GM23338 (cell line): ENCODE results near the gene KRTAP4-4. TPM values are rescaled to one million over a fixed set of nuclear protein-coding genes. Genes with fewer than 3 reads are reported as not detected.
"Not testable (repeated sequence)": the region's sequence is repeated elsewhere in the genome, so short reads cannot be mapped to it uniquely, and the experiment has no call there.

Source experiments
- ATAC-seq: fragments of 200-7000 bp; cut with Tn5 transposase; 3 replicates; pipeline ENCODE4 v1.9.1; 2020
- DNase-seq: peaks from one replicate; pipeline ENCODE4 v3.0.0-alpha.2; 2015; ENCODE audit warnings: low spot score
- H2AFZ ChIP-seq: fragments of 200-600 bp; sonication (generic); 2 replicates; pipeline ENCODE4 v1.8.0; 2016; ENCODE audit warnings: antibody characterized with exemption, mild to moderate bottlenecking, moderate library complexity
- H3F3A ChIP-seq: fragments of 200-600 bp; sonication (generic); replicated peaks from 2 replicates; pipeline ENCODE4 v1.8.0; 2017; ENCODE audit warnings: antibody characterized with exemption, mixed run types, low read depth
- H3K27ac ChIP-seq: fragments of 200-600 bp; sonication (generic); 2 replicates; pipeline ENCODE4 v1.6.1; 2016; ENCODE audit warnings: low read depth
- H3K27me3 ChIP-seq: fragments of 200-600 bp; sonication (generic); 2 replicates; pipeline ENCODE4 v1.8.0; 2016; ENCODE audit warnings: mild to moderate bottlenecking, mixed run types, moderate library complexity; ENCODE audit not compliant: insufficient read depth
- H3K36me3 ChIP-seq: fragments of 200-600 bp; sonication (generic); 2 replicates; pipeline ENCODE4 v1.8.0; 2016; ENCODE audit warnings: mild to moderate bottlenecking; ENCODE audit not compliant: insufficient read depth
- H3K4me1 ChIP-seq: fragments of 200-600 bp; sonication (generic); 2 replicates; pipeline ENCODE4 v1.8.0; 2016; ENCODE audit warnings: mild to moderate bottlenecking, moderate library complexity; ENCODE audit not compliant: insufficient read depth
- H3K4me2 ChIP-seq: fragments of 200-600 bp; sonication (generic); 2 replicates; pipeline ENCODE4 v1.7.1; 2017; ENCODE audit warnings: mixed run types
- H3K4me3 ChIP-seq: fragments of 200-600 bp; sonication (generic); 2 replicates; pipeline ENCODE4 v1.6.1; 2016; ENCODE audit warnings: mixed run types
- H3K79me2 ChIP-seq: fragments of 200-600 bp; sonication (generic); replicated peaks from 2 replicates; pipeline ENCODE4 v1.8.0; 2017; ENCODE audit warnings: mild to moderate bottlenecking; ENCODE audit not compliant: insufficient read depth
- H3K9me2 ChIP-seq: fragments of 200-600 bp; sonication (generic); 2 replicates; pipeline ENCODE4 v1.8.0; 2017; ENCODE audit not compliant: insufficient read depth
- H4K20me1 ChIP-seq: fragments of 200-600 bp; sonication (generic); replicated peaks from 2 replicates; pipeline ENCODE4 v1.8.0; 2017; ENCODE audit warnings: mild to moderate bottlenecking; ENCODE audit not compliant: insufficient read depth
- H3K27ac Mint-ChIP-seq: 2 replicates; pipeline ENCODE4 v1.8.0; 2020; ENCODE audit warnings: inconsistent platforms, mild to moderate bottlenecking, moderate library complexity, mixed read lengths
- H3K27me3 Mint-ChIP-seq: 3 replicates; pipeline ENCODE4 v1.8.0; 2022; ENCODE audit warnings: low read depth, mild to moderate bottlenecking, moderate library complexity, mixed read lengths, inconsistent platforms; ENCODE audit not compliant: insufficient read depth, poor library complexity
- H3K36me3 Mint-ChIP-seq: 3 replicates; pipeline ENCODE4 v1.8.0; 2021; ENCODE audit warnings: low read depth, mild to moderate bottlenecking, inconsistent platforms, moderate library complexity, mixed read lengths
- H3K4me1 Mint-ChIP-seq: 3 replicates; pipeline ENCODE4 v1.8.0; 2020; ENCODE audit warnings: mild to moderate bottlenecking, inconsistent platforms, mixed read lengths
- H3K4me3 Mint-ChIP-seq: 3 replicates; pipeline ENCODE4 v1.8.0; 2021; ENCODE audit warnings: moderate library complexity, mild to moderate bottlenecking, inconsistent platforms, mixed read lengths
- H3K9me3 Mint-ChIP-seq: 3 replicates; pipeline ENCODE4 v1.8.0; 2020; ENCODE audit warnings: moderate library complexity, mild to moderate bottlenecking, inconsistent platforms, mixed read lengths
- CTCF ChIP-seq, 2 experiments: fragments of 200-600 bp in 1 of 2; sonication (generic) in 1 of 2; conservative IDR thresholded peaks; 2 replicates each; pipeline versions ENCODE4 v1.5.1 to v1.6.1; 2016 to 2017; ENCODE audit warnings: antibody characterized with exemption in 2 of 2, low read depth in 2 of 2, mild to moderate bottlenecking in 2 of 2, moderate library complexity in 1 of 2
- ETS1 ChIP-seq: IDR thresholded peaks from 2 replicates; pipeline ENCODE4 v1.6.1; 2016; ENCODE audit warnings: antibody characterized with exemption
- EZH2 ChIP-seq: fragments of 200-600 bp; sonication (generic); IDR thresholded peaks from one replicate; pipeline ENCODE4 v1.8.0; 2017; ENCODE audit warnings: antibody characterized with exemption, mild to moderate bottlenecking, low read depth; ENCODE audit not compliant: unreplicated experiment
- NANOG ChIP-seq: IDR thresholded peaks from 2 replicates; pipeline ENCODE4 v1.6.1; 2016; ENCODE audit warnings: antibody characterized with exemption, borderline replicate concordance
- POLR2AphosphoS5 ChIP-seq: IDR thresholded peaks from 2 replicates; pipeline ENCODE4 v1.6.1; 2016; ENCODE audit warnings: antibody characterized with exemption, low read depth
- REST ChIP-seq: IDR thresholded peaks from one replicate; pipeline ENCODE4 v1.6.1; 2018; ENCODE audit warnings: antibody characterized with exemption; ENCODE audit not compliant: unreplicated experiment
- STAT1 ChIP-seq: IDR thresholded peaks from one replicate; pipeline ENCODE4 v1.6.1; 2016; ENCODE audit warnings: antibody characterized with exemption; ENCODE audit not compliant: unreplicated experiment
- ZNF114 ChIP-seq: fragments of 250-450 bp; sonication (Bioruptor Pico); IDR thresholded peaks from 2 replicates; pipeline ENCODE4 v1.5.0; 2020; ENCODE audit warnings: mild to moderate bottlenecking, moderate library complexity
- ZNF331 ChIP-seq: fragments of 250-450 bp; sonication (Bioruptor Pico); IDR thresholded peaks from 2 replicates; pipeline ENCODE4 v1.5.0; 2020; ENCODE audit warnings: low read depth, mild to moderate bottlenecking, moderate library complexity
- polyA plus RNA-seq: library from polyadenylated mRNA; unstranded; fragments of >200 nt; fragmentation: Nextera tagmentation; extraction: Ambion mirVana; gene quantifications from 2 replicates; pipeline ENCODE4 v1.2.1, GENCODE V29; 2016
- total RNA-seq: library from RNA; depleted of rRNA; stranded (reverse); fragments of >200 nt; shearing (Covaris generic); gene quantifications from 2 replicates; pipeline ENCODE4 v1.2.3, GENCODE V29; 2014

Gene KRTAP4-4
- total and polyA plus RNA-seq, 2 experiments from 2014 or later, result not detected

GRCh38 chr17:41149652-41149985 is 10.9 kb downstream of the KRTAP4-4 start, which contains the start of gene KRTAP4-5 (continued):
- TF ChIP-seq CTCF (conservative IDR thresholded peaks at IDR 0.05; ENCODE audit: low read depth in 2 of 2), result no peak
- TF ChIP-seq REST, result no peak
- TF ChIP-seq EZH2, result no peak
- no peak for TF ChIP-seq NANOG

GRCh38 chr17:41148971-41149651 is 11.4 kb downstream of the KRTAP4-4 start:
- not testable (repeated sequence) for H3K4me2 ChIP-seq, H3K27me3 Mint-ChIP-seq, H4K20me1 ChIP-seq, H3K4me3 ChIP-seq, H3K79me2 ChIP-seq, H3K4me1 ChIP-seq, H3F3A ChIP-seq, H3K9me3 Mint-ChIP-seq, H3K27me3 ChIP-seq, ATAC-seq, H3K4me3 Mint-ChIP-seq, DNase-seq, H3K27ac ChIP-seq, H3K4me1 Mint-ChIP-seq, H2AFZ ChIP-seq, H3K36me3 Mint-ChIP-seq, H3K36me3 ChIP-seq, H3K9me2 ChIP-seq, H3K27ac Mint-ChIP-seq

- H4K20me1 ChIP-seq, result no peaks in the 10 kb centered on the region
- no peaks in the 10 kb centered on the region for H3K27me3 ChIP-seq
- ATAC-seq (no peak), DNase-seq (no peak)
- no peaks in the 10 kb centered on the region for H3K79me2 ChIP-seq
- H3K9me2 ChIP-seq, result no peaks in the 10 kb centered on the region
- peaks cover 5% of the 10 kb centered on the region for H3K27me3 Mint-ChIP-seq
- 0 out of 2 replicates have a peak, but pooled peaks cover 3% of the 10 kb centered on the region for H3K4me1 ChIP-seq
- H3K27ac Mint-ChIP-seq, result no peak overlapping the region
- H3F3A ChIP-seq, result no peaks in the 10 kb centered on the region
- H2AFZ ChIP-seq, result no peak overlapping the region
- H3K9me3 Mint-ChIP-seq, result peaks cover 17% of the 10 kb centered on the region
- no peak overlapping the region for H3K4me3 ChIP-seq
- H3K4me2 ChIP-seq, result no peak overlapping the region
- peaks cover 3% of the 10 kb centered on the region; the same call in 2 of the 3 replicates for H3K4me1 Mint-ChIP-seq
- peaks cover 13% of the 10 kb centered on the region for H3K36me3 Mint-ChIP-seq
- H3K27ac ChIP-seq, result no peak overlapping the region
- no peak overlapping the region for H3K4me3 Mint-ChIP-seq
- no peaks in the 10 kb centered on the region; the same call in 1 of the 2 replicates for H3K36me3 ChIP-seq
- TF ChIP-seq EZH2 (no peak), CTCF (conservative IDR thresholded peaks at IDR 0.05; ENCODE audit: low read depth in 2 of 2) (no peak), POLR2AphosphoS5 (no peak), ZNF331 (CRISPR knock-in tag) (no peak), NANOG (no peak), STAT1 (no peak), ZNF114 (CRISPR knock-in tag) (no peak), ETS1 (no peak)
These were observed 12.9 kb downstream of the KRTAP4-4 start for GRCh38 chr17:41147531-41148204.
